ENCODE measurements around the gene TMC1. TPM values are rescaled to one million over a fixed set of nuclear protein-coding genes. Genes with fewer than 3 reads are reported as not detected.
"Not testable (repeated sequence)": the region's sequence is repeated elsewhere in the genome, so short reads cannot be mapped to it uniquely, and the experiment has no call there.

TMC1 gene
- total RNA-seq, result not detected

DNA sequence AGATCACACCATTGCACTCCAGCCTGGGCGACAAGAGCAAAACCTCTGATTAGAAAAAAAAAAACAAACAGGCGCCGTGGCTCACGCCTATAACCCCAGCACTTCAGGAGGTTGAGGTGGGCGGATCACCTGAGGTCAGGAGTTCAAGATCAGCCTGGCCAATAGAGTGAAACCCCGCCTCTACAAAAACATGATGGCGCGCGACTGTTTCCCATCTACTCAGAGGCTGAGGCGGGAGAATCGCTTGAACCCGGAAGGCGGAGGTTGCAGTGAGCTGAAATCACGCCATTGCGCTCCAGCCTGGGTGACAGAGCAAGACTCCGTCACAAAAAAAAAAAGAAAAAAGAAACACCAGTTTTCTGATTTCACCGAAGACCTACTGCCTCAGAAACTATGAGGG lies at the start of gene TMC1:
TSS of gene TMC1 (plus strand) at position 193 of the 400 bp plus-strand sequence. CDS start 127,041 bp downstream, outside the sequence.
- POLR2A ChIA-PET; H3K4me3 Mint-ChIP-seq; H3K27ac Mint-ChIP-seq; H3K9me3 Mint-ChIP-seq; H3K27me3 Mint-ChIP-seq; ATAC-seq (ENCODE audit: low read depth); H3K36me3 Mint-ChIP-seq; H3K4me1 Mint-ChIP-seq; DNase-seq: not testable (repeated sequence)

DNA sequence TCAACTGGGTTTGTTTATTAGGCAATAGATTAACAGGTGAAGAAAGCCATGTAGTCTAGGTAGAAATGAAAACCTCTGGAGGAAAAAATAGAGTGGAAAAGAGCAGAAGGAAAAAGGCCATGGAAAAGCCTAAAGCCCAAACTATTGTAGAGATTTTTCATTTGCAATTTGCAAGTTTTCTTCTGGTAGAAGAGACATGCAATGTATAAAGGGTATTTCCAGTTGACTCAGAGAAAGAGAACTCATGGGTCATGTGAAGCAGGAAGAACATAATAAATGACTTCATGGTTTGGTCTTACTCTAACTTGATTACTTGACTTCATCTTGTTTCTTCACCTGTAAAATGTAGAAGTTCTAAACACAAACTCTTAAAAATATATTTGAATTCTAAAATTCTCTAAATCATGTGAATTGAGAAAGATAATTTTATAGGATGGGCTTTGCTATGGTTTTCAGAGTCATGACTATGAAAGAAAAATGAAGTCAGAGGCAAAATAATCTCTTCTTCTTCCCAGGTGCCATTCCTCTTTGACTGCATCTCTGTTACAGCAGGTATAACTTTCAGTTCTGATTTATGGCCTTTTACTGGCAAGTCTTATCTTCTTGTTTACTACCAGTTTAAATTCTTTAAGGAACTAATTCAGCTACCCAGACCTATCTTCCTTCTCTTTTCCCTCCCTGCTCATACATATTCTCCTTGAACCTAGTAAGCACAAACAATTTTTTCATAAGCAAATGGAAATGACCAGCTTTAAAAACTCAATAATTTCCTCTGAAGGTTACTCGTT lies 47.7 kb upstream of the TMC1 start:
- Mint-ChIP-seq H3K27ac (no peak overlapping the region), H3K4me1 (peaks cover 23% of the 10 kb centered on the region), H3K36me3 (no peaks in the 10 kb centered on the region), H3K27me3 (no peaks in the 10 kb centered on the region), H3K9me3 (no peaks in the 10 kb centered on the region), H3K4me3 (no peak overlapping the region)
- POLR2A ChIA-PET, result no interaction called here
- no peak for DNase-seq
- ATAC-seq (ENCODE audit: low read depth), result no peak

DNA sequence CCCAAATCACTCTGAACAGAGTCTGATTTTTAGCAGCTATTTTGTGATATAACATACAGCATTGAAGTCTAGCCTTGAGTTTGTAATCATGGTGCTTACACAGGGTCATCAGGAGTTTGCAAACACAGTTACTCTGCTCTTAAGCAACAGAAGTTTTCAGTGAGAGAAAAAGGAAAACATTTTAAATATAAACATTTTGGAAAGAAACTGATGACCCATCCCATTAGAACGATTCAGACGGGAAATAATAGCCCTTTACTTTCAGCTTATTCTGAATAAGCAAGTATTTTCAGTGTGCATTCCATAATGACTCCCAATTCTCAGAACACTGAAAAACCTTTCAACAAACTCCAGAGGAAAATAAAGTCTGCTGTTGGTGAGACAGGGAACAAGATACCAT lies 46.7 kb upstream of the TMC1 start:
- Mint-ChIP-seq H3K4me1 (peaks cover 30% of the 10 kb centered on the region), H3K4me3 (no peak overlapping the region), H3K9me3 (no peaks in the 10 kb centered on the region), H3K27me3 (no peaks in the 10 kb centered on the region), H3K27ac (no peak overlapping the region), H3K36me3 (no peaks in the 10 kb centered on the region)
- POLR2A ChIA-PET, result no interaction called here
- no peak for ATAC-seq (ENCODE audit: low read depth)
- DNase-seq, result no peak

DNA sequence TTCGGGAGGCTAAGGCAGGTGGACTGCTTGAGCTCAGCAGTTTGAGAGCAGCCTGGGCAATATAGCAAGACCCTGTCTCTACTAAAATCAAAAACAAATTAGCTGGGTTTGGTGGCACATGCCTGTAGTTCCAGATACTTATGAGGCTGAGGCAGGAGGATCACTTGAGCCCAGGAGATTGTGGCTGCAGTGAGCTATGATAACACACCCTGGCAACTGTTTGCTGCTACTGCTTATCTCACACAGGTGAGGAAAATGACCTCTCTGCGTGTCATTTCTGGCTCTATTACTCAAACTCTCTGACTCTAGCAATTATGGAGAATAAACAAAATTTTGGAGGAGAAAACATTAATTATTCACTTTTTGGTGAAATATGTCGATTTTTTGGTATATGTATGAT lies 45.3 kb upstream of the TMC1 start:
- Mint-ChIP-seq H3K9me3 (no peaks in the 10 kb centered on the region), H3K4me1 (peaks cover 30% of the 10 kb centered on the region), H3K4me3 (no peak overlapping the region), H3K27me3 (no peaks in the 10 kb centered on the region), H3K27ac (no peak overlapping the region), H3K36me3 (no peaks in the 10 kb centered on the region)
- POLR2A ChIA-PET, result no interaction called here
- DNase-seq, result no peak
- no peak for ATAC-seq (ENCODE audit: low read depth)

DNA sequence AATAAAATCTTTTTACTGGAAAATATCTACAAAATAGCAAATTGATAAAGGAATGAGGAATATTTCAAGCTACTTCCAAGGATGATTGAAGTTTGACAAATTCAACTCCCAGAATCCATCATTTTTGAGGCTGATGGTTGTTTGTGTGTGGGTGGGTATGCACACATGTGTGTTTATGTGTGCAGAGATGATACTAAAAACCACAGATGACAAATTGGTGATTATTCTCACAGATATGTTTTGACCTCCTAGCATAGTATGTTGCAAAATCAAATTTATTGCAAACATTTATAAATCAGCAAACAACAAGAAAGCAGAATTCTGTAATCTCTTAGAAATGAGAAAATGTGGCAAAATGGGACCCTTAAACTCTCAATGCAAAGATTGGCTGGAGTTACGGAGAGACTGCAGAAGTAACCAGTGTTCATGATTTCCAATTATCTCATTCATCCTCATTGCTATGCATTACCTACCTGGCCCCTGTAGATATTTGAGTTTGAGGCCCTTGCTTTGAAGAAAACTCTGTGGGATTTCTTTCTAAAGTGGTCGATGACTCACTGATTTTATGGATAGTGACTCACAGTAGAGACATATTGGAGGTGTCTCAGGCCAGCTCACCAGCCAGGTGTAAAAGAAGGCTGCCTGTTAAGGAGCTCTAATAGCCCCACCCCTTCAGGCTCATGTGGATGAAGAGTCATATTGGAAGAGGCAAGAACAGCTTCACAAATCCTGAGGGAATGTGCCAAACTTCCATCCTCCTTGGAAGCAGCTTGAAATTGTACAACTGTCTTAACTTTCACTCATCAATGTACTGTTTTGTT lies 44.6 kb upstream of the TMC1 start:
- no peak overlapping the region for H3K27ac Mint-ChIP-seq
- POLR2A ChIA-PET, result no interaction called here
- H3K4me3 Mint-ChIP-seq, result no peak overlapping the region

DNA sequence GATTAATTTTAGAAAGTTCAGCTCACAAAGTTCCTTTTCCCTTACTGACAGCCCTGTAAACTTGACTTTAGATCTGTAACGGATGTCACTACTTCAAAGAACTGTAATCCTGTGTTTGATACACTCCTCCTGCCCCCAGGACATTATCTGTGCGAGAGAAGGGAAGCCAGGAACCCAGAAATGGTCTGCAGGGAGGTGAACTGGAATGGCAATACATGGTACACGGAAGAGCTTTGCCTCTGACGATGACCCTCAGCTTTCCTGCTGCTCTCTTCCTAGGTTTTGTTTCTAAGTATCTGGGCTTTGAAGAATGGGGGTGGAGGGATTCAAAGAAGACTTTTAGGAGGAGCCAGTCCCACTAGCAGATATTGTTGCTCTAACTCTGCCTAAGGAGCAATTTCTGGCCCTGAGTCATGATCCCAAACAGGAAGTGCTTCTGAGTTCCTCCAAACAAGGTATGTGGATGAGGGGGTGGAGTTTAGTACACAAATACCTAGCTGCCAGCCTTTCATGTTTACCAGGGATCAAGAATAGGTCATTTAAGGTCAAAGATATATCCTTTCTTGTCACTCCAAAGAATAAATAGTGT lies 43.4 kb upstream of the TMC1 start:
- DNase-seq (no peak), ATAC-seq (ENCODE audit: low read depth) (peak; percentile 36)
- H3K4me3 Mint-ChIP-seq, result no peak overlapping the region
- no peaks in the 10 kb centered on the region for H3K36me3 Mint-ChIP-seq
- H3K4me1 Mint-ChIP-seq, result peaks cover 29% of the 10 kb centered on the region
- no peaks in the 10 kb centered on the region for H3K9me3 Mint-ChIP-seq
- POLR2A ChIA-PET, result no interaction called here
- H3K27me3 Mint-ChIP-seq, result no peaks in the 10 kb centered on the region
- no peak overlapping the region for H3K27ac Mint-ChIP-seq

More for the DNA sequence above, 44.6 kb upstream of the TMC1 start:
- H3K27me3 Mint-ChIP-seq, result no peaks in the 10 kb centered on the region
- DNase-seq, result no peak
- no peaks in the 10 kb centered on the region for H3K36me3 Mint-ChIP-seq
- ATAC-seq (ENCODE audit: low read depth), result peak; percentile 63
- H3K9me3 Mint-ChIP-seq, result no peaks in the 10 kb centered on the region
- H3K4me1 Mint-ChIP-seq, result peaks cover 30% of the 10 kb centered on the region

DNA sequence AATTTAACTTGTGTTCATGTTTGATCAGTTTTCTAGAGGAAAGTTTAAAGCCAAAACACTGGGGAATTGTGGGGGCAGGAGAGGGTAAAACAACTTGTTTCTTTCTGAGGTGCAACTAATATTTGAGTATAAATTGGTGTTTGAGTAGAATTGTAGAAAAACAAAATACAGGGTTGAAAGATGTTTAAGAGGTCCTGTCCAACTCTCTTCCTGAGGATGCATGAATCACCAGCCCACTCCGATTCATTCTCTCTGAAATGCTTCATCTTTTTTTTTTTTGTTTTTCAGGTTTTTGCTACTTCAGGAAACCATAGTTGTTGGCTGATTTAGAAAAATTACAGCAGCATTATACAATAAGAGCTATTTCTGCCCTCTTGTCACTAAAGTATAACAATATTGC lies 42.4 kb upstream of the TMC1 start:
- POLR2A ChIA-PET, result no interaction called here

DNA sequence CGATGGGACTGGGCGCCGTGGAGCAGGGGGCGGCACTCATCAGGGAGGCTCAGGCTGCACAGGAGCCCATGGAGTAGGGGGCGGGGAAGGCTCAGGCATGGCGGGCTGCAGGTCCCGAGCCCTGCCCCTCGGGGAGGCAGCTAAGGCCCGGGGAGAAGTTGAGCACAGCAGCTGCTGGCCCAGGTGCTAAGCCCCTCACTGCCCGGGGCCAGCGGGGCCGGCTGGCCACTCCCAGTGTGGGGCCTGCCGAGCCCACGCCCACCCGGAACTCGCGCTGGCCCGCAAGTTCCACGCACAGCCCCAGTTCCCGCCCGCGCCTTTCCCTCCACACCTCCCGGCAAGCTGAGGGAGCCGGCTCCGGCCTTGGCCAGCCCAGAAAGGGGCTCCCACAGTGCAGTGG lies 41.1 kb upstream of the TMC1 start:
- POLR2A ChIA-PET; DNase-seq; H3K4me3 Mint-ChIP-seq; H3K36me3 Mint-ChIP-seq; ATAC-seq (ENCODE audit: low read depth); H3K27me3 Mint-ChIP-seq; H3K9me3 Mint-ChIP-seq; H3K27ac Mint-ChIP-seq: not testable (repeated sequence)
- peaks cover 21% of the 10 kb centered on the region for H3K4me1 Mint-ChIP-seq

More for the DNA sequence above, 42.4 kb upstream of the TMC1 start:
- DNase-seq (no peak), ATAC-seq (ENCODE audit: low read depth) (no peak)
- Mint-ChIP-seq H3K4me1 (peaks cover 23% of the 10 kb centered on the region), H3K27ac (no peak overlapping the region), H3K4me3 (peak overlapping the region; percentile 61), H3K36me3 (no peaks in the 10 kb centered on the region), H3K27me3 (no peaks in the 10 kb centered on the region), H3K9me3 (no peaks in the 10 kb centered on the region)

DNA sequence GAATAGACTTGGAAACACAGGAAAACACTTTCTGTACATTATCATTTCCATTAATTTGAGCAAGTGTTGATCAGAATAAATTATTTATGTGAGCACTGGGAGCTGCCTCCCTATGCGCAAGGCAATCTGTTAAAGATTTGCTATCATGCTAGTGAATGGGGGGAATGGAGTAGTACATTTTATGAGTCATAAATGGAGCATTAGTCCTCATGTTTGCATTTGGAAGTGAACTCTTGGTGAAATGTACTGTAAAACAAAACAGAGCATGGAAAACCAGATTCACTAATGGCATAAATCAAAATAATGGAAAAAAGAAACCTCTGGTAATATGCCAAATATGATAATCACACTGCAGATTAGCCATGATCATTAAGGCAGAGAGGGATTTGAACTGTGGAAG lies 40.5 kb upstream of the TMC1 start:
- Mint-ChIP-seq H3K9me3 (no peaks in the 10 kb centered on the region), H3K27ac (no peak overlapping the region), H3K4me1 (peaks cover 21% of the 10 kb centered on the region), H3K27me3 (no peaks in the 10 kb centered on the region), H3K4me3 (no peak overlapping the region), H3K36me3 (no peaks in the 10 kb centered on the region)
- POLR2A ChIA-PET, result no interaction called here
- no peak for DNase-seq
- no peak for ATAC-seq (ENCODE audit: low read depth)

DNA sequence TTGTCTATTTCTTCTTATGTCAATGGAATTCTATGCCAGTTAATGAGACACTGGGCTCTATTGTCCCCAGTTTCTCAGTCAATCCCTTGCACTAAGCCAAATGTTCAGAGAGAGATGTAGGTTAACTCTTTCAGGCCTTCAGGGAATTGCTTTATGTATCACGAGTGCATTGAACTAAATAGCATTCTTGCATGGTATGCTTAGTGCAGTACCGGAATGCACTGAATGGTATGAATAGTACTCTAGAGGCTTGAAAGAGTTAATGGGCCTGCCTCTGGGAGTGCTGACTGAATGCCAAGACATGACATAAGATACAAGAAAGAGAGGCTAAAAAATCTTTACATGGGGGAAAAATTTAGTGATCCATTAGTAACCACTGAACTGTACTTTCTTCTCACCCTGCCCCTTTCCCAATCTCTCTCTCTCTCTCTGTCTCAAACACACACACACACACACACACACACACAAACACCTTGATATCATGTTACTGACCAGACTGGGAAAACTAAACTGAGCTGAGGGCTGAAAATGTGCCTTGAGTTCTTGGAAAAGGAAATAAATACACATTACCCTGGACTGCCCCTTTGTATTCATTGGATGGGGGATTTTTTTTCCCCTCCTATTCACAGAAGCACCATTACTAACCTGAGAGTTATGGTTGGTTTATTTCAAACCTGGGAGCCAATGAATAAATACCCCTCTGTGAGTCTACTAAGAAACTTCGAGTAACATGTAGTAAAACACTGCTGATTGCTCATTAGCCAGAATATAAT lies 35.4 kb upstream of the TMC1 start:
- H3K36me3 Mint-ChIP-seq, result no peaks in the 10 kb centered on the region
- peaks cover 2% of the 10 kb centered on the region for H3K4me1 Mint-ChIP-seq
- no peak overlapping the region for H3K4me3 Mint-ChIP-seq
- no peak for DNase-seq
- H3K27me3 Mint-ChIP-seq, result no peaks in the 10 kb centered on the region
- no peaks in the 10 kb centered on the region for H3K9me3 Mint-ChIP-seq
- ATAC-seq (ENCODE audit: low read depth), result no peak
- H3K27ac Mint-ChIP-seq, result no peak overlapping the region
- POLR2A ChIA-PET, result no interaction called here

DNA sequence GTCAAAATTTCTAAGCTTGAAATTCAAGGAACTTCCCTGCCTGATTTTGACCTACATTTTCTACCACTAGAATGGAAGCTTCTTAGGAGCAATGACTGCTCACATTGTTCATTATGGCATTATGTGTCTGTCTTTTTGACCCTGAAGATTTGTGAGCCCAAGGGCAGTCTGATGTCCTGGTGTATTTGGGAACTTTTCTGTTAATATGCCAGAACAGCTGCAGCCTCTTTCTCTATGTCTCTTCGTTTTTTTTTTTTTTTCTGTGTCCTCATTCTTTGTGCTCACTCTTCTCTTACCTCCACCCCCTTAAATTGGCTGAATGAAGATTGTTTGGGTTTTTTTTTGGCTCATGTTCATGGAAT lies 34.8 kb upstream of the TMC1 start:
- no peaks in the 10 kb centered on the region for H3K36me3 Mint-ChIP-seq
- peaks cover 2% of the 10 kb centered on the region for H3K4me1 Mint-ChIP-seq
- POLR2A ChIA-PET, result no interaction called here
- H3K9me3 Mint-ChIP-seq, result no peaks in the 10 kb centered on the region
- DNase-seq, result no peak
- H3K27me3 Mint-ChIP-seq, result no peaks in the 10 kb centered on the region
- H3K4me3 Mint-ChIP-seq, result no peak overlapping the region
- no peak overlapping the region for H3K27ac Mint-ChIP-seq
- ATAC-seq (ENCODE audit: low read depth), result no peak

DNA sequence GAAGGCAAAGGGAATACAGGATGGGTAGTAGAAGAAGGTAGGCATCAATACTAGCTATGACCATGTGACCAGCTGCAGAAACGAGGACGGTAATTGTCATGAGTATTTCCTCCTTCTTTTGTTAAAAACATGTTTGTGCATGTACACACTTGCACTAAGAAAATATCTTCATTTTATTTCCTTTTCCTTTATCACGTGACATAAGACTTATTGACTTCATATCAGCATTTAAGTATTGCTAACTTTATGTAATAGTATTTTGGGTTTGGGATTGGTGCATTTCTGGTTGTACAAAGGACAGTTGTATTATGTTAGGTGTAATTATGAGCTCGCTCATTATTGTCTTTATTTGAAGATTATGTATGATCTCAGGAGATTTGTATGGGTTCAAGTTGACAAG lies 33.7 kb upstream of the TMC1 start:
- H3K9me3 Mint-ChIP-seq; POLR2A ChIA-PET; H3K4me1 Mint-ChIP-seq; ATAC-seq (ENCODE audit: low read depth); H3K27ac Mint-ChIP-seq; H3K4me3 Mint-ChIP-seq; DNase-seq; H3K27me3 Mint-ChIP-seq; H3K36me3 Mint-ChIP-seq: not testable (repeated sequence)

DNA sequence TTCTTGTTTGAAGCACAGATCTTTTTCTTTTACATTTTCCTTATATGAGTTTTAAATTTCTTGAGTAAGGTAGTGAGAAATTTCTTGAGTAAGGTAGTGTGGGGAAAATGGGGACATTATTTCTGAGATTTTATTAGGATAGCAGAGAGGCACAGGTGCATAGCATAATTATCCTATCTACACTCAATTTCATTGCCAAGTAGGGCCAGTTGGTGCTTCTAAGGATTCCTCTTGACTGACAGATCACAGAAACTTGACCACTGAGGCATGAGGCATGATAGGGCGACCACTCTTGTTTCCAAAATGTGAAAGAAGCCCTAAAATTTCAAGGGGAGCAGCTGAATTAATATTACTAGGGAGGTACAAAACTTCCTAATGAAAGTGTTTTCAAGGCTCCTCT lies 31.4 kb upstream of the TMC1 start:
- H3K27ac Mint-ChIP-seq, result no peak overlapping the region
- H3K4me1 Mint-ChIP-seq, result no peaks in the 10 kb centered on the region
- ATAC-seq (ENCODE audit: low read depth) (no peak), DNase-seq (no peak)
- H3K27me3 Mint-ChIP-seq, result no peaks in the 10 kb centered on the region
- POLR2A ChIA-PET, result interaction anchor here (0.6 kb wide), 1 partner anchor 143 kb away, joined by 4 read pairs; no protein-coding TSS in a partner anchor
- H3K9me3 Mint-ChIP-seq, result no peaks in the 10 kb centered on the region
- H3K36me3 Mint-ChIP-seq, result no peaks in the 10 kb centered on the region
- no peak overlapping the region for H3K4me3 Mint-ChIP-seq
